ENCODE results near the gene HMCN1.
"Not testable (repeated sequence)": the region's sequence is repeated elsewhere in the genome, so short reads cannot be mapped to it uniquely, and the experiment has no call there.

Gene HMCN1

GRCh38 chr1:186102547-186103148, 368.5 kb downstream of the HMCN1 start:
- no peak for DNase-seq

DNA sequence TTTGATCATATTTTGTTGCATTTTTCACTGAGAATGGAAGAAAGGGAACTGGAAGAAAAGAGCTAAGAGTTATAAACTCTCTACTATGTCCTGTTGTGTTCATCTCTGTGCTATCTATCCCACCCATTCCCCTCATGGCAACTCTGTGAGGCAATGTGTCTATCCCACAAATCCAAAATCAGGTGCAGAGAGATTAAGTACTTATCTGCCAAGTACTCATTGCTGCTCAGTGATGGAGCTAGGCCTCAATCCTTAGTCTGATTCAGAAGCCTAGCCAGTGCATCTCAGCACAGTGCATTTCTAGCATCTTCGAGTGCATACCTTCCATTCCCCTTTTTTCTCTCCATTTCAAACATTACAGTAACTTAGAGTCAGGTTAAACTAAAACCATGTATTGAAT, 370.3 kb downstream of the HMCN1 start:
- no peak for DNase-seq

DNA sequence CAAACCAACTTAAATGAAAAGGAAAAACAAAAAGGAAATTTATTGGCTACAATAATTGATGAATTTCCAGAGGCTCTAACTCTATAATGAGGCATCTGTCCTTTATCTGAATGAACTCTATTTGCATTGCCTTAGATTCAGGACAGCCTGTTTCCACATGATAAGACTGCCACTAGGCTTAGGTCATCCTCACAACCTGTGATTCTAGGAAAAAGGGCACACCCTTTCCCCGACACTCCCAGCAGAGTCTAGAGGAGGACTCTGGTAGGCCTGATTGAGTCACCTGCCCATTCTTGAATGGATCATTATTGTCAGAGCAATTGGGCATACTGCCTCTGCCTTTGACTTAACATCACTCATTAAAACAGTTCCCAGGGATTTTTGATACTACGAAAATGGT, 378.1 kb downstream of the HMCN1 start:
- no peak for DNase-seq

- DNase-seq, result no peak
These were observed 379.3 kb downstream of the HMCN1 start for GRCh38 chr1:186113461-186113860.

DNA sequence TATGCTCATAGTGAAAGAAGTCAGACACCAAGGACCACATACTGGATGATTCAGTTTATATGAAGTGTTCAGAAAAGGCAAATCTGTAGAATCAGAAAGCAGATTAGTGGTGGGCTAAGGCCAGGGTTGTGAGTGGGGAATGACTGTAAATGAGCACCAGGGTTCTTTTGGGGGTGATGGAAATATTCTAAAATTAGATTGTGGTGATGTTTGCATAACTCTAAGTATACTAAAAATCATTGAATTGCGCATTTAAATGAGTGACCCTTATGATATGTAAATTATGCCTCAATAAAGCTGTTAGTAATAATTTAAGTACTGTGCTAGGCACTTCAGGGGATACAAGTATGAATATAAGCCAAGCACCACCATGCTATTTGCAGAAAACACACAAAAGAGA, 384.5 kb downstream of the HMCN1 start:
- DNase-seq, result no peak

GRCh38 chr1:186122837-186123236, 388.6 kb downstream of the HMCN1 start:
- DNase-seq, result no peak

DNA sequence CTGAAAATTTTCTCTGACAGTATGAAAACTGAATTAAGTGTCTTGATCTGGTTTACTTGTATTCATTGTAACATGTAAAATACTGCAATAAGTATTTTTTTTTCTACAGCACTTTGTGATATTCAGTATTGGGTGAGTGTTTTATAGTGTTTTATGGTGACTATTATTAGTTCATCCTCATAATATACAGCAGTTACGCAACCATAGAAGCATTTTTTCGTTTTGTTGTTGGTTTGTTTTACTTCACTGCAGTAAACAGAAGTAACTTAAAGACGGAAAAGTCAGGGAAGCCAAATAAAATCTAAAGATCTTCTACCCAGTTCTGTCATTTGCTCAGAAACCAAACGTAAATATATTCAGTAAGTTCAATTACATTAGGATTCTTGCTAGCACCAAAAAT, 390.8 kb downstream of the HMCN1 start:
- no peak for DNase-seq

DNA sequence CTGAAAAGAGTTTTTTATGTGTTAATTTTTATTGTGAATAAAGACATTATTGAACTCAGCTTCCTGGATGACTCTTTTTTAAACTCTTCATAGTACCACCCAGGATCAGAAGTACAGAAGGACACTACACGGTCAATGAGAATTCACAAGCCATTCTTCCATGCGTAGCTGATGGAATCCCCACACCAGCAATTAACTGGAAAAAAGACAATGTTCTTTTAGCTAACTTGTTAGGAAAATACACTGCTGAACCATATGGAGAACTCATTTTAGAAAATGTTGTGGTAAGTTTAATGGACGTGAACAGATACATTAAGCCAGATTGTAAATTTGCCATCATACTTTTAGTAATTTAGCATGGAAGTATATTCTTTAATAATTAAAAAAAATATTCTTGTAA, 391.3 kb downstream of the HMCN1 start:
- DNase-seq, result no peak

DNA sequence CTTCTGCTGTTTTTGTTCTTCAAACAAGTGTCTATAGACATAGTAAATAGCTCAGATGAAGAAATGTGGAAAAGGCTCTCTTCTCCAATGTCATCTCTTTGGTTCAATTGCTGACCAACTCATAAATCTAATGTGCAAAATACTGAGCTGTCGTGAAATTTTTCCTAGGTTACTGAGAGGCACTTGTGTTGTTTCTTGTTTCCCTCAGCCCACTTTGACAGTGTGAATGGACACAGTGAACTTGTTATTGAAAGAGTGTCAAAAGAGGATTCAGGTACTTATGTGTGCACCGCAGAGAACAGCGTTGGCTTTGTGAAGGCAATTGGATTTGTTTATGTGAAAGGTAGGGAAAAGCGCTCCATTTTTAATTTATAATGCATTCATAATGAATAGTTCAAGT, 395.6 kb downstream of the HMCN1 start:
- DNase-seq, result no peak

DNA sequence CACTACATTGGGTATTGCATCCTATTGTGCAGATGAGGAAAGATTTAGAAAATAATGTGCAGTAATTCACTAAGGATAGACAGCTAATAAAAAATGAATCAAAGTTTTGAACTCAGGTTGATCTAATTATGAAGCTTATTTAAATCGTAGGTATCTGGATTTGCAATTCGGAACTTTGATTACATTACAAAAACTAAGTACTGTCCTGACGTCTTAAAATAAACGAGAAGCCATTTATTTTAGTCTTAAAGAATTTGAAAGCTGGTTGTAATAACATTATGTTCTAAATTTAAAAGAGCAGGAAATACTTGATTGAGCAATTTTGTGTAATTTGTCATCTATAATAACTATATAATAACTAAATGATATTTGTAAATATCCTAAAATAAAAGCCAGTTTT, 404.9 kb downstream of the HMCN1 start:
- DNase-seq, result no peak

DNA sequence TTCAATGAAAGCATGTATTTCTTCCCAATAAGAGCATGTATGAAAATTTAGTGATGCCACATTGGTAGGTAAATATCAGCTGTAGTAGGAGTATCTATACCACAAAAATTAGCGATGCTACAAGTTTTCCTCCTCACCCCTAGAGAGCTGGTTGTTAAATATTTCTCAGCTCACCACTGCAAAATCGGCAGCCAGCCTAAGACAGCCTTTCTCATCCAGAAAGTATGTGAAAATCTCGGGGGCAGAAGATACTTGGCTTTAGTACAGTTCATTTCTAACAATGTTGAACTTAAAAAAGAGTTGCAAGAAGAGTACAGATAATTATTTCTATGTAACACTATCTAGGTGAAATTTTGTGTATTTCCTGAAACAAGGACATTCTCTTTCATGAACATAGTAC, 405.5 kb downstream of the HMCN1 start:
- DNase-seq, result no peak

GRCh38 chr1:186142159-186142558, 408.0 kb downstream of the HMCN1 start:
- DNase-seq, result no peak

- DNase-seq, result no peak
These were observed 408.7 kb downstream of the HMCN1 start for GRCh38 chr1:186142916-186143315.

- DNase-seq, result no peak
These were observed 409.3 kb downstream of the HMCN1 start for GRCh38 chr1:186143481-186143880.

GRCh38 chr1:186144505-186144904, 410.3 kb downstream of the HMCN1 start:
- no peak for DNase-seq

DNA sequence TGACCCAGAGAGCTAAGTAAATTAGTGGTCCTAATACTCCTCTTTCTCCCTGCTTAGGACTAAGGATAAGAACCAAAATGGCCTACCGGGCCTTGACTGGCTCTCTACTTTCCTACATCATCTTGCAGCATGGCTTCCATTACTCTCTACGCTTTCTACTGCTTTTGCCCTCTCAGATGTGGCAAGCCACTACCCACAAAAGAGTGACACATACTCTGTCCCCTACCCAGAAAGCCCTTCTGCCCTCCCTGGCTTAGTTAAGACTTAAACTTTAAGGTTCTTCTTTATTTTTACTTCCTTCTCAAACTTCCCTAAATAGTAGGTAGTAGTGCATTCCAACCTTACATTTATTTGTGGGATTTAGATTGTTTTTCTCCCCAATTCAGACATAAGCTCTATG, 412.8 kb downstream of the HMCN1 start:
- no peak for DNase-seq

- no peak for DNase-seq
These were observed 415.4 kb downstream of the HMCN1 start for GRCh38 chr1:186149591-186149990.

DNA sequence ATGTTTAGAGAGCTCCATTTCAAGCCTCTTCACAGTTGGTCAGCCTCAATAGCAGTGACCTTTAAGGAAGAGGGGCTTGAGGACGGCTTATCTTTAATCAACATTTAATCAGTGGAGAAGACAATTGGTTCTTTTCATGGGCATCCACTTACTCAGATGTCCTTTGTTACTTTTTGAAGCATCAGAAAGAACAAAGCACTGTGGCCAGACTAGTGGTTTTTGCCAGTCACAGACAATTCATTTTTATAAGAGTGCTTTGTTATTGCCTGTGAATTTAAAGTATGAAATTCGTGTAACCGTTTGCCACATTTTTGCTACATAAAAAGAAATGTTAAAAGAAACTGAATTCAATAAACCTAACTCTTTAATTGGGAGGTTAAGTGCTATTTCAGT, 418.0 kb downstream of the HMCN1 start:
- DNase-seq, result no peak

DNA sequence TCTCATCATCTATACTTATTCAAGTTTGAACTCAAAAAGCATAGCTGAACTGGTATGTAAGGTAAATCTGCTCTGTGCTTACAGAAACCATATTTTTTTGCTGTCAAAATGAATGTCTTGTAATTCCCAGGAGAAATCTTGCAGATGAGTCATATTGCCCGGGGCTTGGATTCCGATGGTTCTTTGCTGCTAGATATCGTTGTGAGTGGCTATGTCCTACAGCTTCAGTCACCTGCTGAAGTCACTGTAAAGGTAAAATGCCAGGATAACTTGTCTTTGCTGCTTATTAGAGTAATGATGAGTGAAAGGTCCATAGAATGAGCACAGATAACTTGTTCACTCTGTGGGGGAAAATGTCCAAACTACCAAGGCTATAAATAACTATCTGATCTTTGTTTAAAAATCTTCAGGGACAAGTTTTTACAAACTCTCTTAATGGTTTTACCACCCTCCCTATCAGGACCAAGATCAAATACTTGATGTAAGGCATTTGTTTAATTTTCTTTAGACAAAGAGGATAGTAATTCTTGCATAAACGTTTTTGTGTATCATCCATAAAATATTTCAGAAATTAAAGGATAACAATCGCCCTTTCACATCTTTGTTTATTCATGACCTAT, 418.5 kb downstream of the HMCN1 start:
- DNase-seq, result no peak

- no peak for DNase-seq
These were observed 420.5 kb downstream of the HMCN1 start for GRCh38 chr1:186154651-186155050.

- DNase-seq, result no peak
These were observed 421.4 kb downstream of the HMCN1 start for GRCh38 chr1:186155594-186155993.

DNA sequence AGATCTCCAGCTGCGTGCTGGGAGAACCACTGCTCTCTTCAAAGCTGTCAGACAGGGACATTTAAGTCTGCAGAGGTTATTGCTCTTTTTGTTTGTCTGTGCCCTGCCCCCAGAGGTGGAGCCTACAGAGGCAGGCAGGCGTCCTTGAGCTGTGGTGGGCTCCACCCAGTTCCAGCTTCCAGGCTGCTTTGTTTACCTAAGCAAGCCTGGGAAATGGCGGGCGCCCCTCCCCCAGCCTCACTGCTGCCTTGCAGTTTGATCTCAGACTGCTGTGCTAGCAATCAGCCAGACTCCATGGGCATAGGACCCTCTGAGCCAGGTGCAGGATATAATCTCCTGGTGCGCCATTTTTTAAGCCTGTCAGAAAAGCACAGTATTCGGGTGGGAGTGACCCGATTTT, 428.7 kb downstream of the HMCN1 start:
- not testable (repeated sequence) for DNase-seq

DNA sequence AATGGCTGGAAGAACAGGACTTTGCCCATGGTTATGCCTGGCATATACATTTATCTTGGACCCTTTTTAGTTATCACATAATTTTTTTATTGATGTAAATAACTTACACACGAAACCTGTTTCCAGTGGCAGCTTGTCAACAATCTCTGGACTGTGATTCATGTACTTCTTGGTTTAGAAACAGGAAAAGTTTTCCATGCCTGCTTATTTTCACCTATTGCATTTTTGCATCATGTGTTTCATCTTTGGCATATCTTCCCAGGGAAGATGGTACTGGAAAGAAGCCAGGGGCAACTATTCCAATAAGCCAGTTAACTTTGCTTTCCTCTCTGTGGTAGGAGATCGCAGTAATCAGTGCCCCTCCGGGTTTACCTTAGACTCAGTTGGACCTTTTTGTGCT, 430.6 kb downstream of the HMCN1 start:
- DNase-seq, result no peak

DNA sequence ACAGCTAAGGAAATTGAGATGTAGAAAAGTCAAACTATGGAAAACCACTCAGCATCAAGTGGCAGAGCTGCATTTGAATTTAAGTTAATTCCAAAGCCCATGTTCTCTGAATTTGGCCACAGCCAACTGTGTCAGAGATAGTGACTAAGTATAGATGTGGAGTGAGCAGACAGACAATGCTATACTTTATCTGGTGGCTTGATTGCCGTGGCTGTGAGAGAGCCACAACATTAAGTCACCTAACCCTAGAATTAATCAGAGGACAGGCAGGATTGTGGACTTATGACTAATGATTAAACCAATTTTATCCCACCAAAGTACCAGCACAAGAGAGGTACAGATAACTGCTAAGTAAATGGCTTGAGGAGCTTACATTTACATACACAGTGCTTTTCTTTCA, 431.1 kb downstream of the HMCN1 start:
- no peak for DNase-seq

DNA sequence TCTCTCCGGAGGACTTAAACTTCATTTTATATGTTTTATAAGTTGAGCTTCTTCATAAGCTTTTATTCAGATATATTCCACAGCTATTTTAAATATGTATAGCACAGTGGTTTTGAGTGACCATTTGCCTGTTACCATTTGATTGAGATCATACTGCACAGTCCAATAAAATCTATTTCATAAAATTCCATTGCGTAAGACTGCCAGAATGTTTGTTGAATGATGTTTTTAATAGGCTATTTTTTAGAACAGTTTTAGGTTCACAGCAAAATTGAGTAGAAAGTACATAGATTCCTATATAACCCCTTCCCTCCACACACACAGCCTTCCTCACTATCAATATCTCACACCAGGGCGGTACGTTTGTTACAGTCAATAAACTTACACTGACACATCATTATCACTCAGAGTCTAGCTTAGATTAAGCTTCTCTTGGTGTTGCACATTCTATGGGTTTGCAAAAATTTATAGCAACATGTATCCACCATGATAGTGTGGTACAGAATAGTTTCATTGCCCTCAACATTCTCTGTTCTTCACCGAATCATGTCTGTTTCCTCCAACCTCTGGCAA, 433.0 kb downstream of the HMCN1 start:
- no peak for DNase-seq

Data from stimulated activated CD4-positive, alpha-beta T cell treated with anti-CD3 and anti-CD28 coated beads, Interleukin-4, amount 100 ng/mL, for 4 hours (primary cell).